LNCAP (cell line): Measurements from ENCODE around the gene AHRR.

ENCODE experiments used
- TF ChIP-seq, protein P1 (sequence below): fragments of 450-650 bp; IDR thresholded peaks from 2 replicates; pipeline ENCODE4 v1.5.1; 2017; ENCODE audit warnings: mild to moderate bottlenecking

The AHRR gene

DNA sequence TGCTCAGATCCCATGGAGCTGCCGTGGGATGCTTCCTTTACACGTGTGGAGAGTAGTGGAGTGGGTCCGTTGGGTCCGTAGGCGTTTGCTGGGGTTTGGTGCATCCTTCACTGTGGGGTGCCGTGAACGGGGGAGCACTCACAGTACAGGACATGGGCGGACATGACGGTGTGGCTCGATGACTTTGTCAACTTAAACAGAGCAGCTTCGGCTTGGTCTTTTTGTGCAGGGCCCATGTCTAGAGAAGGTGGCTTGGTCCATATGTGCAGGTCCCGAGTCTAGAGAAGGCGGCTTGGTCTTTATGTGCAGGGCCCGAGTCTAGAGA, 95.1 kb downstream of the AHRR start:
- TF ChIP-seq, protein P1, sequence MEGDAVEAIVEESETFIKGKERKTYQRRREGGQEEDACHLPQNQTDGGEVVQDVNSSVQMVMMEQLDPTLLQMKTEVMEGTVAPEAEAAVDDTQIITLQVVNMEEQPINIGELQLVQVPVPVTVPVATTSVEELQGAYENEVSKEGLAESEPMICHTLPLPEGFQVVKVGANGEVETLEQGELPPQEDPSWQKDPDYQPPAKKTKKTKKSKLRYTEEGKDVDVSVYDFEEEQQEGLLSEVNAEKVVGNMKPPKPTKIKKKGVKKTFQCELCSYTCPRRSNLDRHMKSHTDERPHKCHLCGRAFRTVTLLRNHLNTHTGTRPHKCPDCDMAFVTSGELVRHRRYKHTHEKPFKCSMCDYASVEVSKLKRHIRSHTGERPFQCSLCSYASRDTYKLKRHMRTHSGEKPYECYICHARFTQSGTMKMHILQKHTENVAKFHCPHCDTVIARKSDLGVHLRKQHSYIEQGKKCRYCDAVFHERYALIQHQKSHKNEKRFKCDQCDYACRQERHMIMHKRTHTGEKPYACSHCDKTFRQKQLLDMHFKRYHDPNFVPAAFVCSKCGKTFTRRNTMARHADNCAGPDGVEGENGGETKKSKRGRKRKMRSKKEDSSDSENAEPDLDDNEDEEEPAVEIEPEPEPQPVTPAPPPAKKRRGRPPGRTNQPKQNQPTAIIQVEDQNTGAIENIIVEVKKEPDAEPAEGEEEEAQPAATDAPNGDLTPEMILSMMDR: no peak

DNA sequence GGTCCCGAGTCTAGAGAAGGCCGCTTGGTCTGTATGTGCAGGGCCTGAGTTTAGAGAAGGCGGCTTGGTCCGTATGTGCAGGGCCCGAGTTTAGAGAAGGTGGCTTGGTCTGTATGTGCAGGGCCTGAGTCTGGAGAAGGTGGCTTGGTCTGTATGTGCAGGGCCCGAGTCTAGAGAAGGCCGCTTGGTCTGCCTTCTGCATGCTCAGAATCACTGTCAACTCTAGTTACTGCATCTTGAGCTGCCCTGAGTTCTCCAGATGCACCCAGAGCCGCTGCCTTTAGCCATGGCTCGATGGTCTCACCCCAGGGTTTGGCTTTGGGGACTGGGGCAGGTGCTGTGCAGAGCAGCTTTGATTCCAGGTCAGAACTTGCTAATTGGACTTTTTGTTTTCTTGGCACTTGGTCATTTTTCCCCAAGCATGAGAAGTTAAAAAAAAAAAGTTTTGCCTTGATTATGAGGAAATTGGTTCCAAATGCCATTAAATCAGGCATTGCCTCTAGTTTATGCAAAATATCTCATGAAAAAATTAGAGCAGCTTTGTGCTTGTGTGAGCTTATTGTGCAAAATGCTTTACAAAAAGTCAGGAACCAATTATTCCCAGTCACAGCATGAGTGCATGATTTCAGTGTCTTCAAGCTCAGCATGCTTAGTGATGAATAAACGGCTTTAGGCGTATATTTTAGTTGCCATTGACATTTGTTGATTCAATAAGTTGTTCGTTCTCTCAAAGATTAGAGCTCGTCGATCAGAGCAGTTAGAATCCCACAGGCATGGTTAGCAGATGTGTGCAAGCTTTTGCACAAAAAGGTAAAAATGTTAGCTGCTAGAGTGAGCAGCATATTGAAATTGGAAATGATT, 96.0 kb downstream of the AHRR start:
- TF ChIP-seq, protein P1: no peak

DNA sequence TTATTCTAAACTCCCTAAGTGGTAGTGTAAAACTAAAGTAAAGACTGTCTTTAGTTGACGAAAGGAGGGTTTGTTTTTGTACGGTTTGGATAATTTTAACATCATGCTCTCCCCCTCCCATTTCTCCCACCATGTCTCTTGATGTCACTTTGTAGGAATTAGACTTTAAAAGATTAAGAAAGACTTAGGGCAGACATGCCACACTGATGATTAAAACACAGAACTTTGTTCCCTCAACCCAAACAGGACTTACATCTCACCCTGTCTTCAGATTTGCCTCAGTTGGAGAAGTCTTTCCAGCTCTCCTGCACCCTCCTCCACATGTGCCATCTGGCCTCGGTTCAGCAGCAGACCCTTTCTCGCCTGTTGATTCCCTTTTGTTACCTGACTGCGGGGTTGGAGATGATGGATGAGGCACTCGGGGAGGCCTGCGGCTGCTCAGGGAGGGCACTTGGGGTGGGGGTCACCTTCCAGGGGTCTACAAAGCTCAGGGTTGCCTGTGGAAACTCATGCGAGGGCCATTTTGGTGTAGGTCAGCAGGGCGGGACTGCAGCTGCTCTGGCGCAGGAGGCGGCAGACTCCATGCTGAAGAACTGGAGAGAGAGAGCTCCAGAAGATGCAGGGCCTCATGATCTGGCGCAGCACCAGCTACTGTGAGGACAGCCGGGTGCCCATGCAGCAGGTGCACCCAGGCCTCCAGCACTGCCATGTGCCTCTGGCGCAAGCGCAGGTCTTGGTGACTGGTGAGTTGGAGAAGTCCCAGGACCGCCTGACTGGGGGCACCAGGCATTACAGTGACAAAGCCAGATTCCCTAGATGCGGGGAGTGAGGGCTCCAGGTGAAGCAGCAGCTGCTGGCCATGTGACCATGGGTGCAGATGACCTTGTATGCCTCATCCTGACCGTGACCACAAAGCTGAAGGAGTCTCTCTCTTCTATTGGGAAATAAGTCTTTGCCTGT, 96.9 kb downstream of the AHRR start:
- TF ChIP-seq, protein P1: no peak

DNA sequence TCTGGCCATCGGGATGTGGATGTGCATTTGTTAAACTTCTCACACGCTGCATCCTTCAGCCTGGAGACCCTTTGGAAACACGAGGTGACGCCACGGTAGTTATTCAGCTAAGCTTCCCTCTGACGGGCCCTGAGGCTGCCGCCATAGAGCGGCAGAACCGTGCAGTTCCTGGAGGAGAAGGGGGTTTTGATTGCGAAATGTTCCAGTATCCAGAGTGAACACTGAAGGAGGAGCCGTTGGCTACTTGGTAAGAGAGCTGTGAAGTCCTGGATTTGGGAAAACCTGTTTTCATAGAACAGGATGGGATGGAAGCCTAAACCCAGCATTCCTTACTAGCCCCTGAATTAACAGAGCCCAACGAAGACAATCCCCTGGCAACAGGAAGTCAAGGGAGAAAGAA, 98.5 kb downstream of the AHRR start:
- TF ChIP-seq, protein P1: no peak

DNA sequence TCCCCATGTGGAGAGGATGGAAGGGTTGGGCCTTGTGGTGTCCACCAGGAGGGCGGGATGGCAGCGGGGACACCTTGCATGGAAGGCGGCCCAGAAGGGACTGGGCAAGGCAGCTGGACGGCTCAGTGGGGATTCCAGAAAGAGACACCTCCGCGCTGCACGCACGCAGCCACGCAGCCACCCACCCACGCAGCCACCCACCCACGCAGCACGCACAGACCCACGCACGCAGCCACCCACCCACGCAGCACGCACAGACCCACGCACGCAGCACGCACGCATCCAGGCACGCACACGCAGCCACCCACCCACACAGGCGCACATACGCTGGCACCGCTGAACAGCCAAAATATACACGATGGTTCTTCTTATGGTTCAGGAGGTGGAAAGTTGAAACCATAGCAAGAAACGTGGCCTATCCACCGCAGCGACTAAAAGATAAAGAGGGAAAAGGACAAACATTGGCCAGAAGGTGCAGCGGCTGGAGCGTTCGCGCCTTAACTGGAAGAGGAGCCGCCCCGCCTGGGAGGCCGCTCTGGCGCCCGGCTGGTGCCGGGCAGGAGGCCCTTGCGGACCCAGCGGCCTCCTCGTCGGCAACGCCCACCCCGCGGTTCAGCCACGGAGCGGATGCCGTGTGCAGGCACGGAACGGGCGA, 99.2 kb downstream of the AHRR start:
- TF ChIP-seq, protein P1: no peak

DNA sequence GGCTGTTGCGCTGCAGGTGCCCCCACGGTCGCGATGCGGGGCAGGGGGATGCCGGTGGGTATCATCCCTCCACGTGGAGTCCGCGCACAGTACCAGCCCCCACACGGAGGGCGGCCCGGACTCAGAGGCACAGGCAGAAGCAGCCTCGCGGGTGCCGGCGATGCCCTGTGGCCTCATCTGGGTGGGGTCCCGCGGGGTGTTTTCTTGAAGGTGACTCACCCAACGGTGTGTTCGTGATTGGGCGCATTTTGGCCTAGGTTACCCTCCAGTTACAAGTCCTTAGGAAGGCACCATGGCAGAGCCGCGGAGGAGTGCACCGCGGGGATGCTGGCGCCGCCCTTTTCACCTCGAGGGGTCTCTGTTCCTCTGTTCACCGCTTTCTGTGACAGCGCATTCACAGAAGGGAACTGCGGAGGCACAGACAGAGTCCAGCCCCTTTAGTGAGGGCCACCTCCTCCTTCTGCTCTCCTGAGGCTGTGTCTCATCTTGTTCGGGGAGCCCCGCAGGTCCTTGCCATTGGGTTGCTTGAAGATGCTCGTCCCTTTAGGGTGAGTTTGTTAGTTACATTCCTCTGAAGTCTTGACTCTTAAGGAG, 99.9 kb downstream of the AHRR start:
- TF ChIP-seq, protein P1: no peak

DNA sequence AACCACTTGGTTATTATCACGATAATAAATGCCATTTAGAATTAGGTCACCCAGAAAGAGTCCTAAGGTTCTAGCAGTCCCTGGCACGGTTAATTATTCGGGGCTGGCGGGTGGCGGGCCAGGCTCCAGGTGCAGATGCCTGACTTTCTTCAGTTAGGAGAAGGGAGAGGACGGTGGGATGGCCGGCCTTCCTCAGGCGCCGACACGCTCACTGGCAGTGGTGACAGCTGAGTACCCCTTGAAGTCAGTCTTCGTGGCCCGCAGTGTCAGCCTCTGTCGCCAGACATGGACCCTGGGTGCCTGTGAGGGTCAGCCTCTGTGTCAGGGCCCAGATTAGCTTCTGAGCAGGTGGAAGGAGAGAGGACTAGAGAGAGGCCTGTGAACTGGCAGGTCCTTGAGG, 100.4 kb downstream of the AHRR start:
- TF ChIP-seq, protein P1: no peak
